ENCODE results near the gene ENAH. TPM values are rescaled to one million over a fixed set of nuclear protein-coding genes. Genes with fewer than 3 reads are reported as not detected.

ENAH gene
- total RNA-seq, 2 experiments from 2014 or later, result not detected

GRCh38 chr1:225691861-225692516, 39.1 kb upstream of the ENAH start:
- no peak overlapping the region for H3K27ac Mint-ChIP-seq
- no peak overlapping the region for H3K4me3 Mint-ChIP-seq
- H3K4me1 Mint-ChIP-seq (ENCODE audit: low read depth), result no peaks in the 10 kb centered on the region
- CTCF ChIA-PET, result no interaction called here
- ATAC-seq (no peak), DNase-seq (no peak)
- POLR2A ChIA-PET, result no interaction called here
- H3K27me3 Mint-ChIP-seq (ENCODE audit: low read depth), result no peaks in the 10 kb centered on the region
- H3K9me3 Mint-ChIP-seq (ENCODE audit: insufficient read depth), result no peaks in the 10 kb centered on the region
- H3K36me3 Mint-ChIP-seq (ENCODE audit: low read depth), result no peaks in the 10 kb centered on the region

DNA sequence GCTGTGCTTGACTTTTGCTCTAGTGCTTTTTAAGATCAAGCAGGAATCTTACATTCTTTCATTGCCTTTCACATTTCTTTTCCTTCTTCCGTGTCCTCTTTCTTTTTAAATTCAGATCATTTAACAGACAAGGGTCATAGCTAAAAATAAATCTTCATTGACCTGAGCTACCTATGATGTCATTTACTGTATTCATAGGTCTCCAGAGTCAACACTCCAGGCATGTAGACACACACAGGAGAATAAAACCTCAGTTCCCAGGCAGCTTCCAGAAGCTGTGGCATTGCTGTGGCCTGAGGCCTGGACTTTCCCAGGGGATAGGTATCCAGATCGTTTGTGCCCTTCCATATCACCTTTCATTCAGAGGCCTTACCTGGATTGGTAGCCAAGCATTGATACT, 38.5 kb upstream of the ENAH start:
- Mint-ChIP-seq H3K9me3 (ENCODE audit: insufficient read depth) (no peaks in the 10 kb centered on the region), H3K4me1 (ENCODE audit: low read depth) (no peaks in the 10 kb centered on the region), H3K27ac (no peak overlapping the region), H3K27me3 (ENCODE audit: low read depth) (peaks cover 2% of the 10 kb centered on the region), H3K4me3 (no peak overlapping the region), H3K36me3 (ENCODE audit: low read depth) (no peaks in the 10 kb centered on the region)
- POLR2A ChIA-PET, result no interaction called here
- ATAC-seq, result no peak
- CTCF ChIA-PET, result no interaction called here
- DNase-seq, result no peak

GRCh38 chr1:225689882-225690459, 37.0 kb upstream of the ENAH start:
- no peaks in the 10 kb centered on the region for H3K9me3 Mint-ChIP-seq (ENCODE audit: insufficient read depth)
- ChIA-PET CTCF (no interaction called here), POLR2A (no interaction called here)
- no peak overlapping the region for H3K27ac Mint-ChIP-seq
- H3K36me3 Mint-ChIP-seq (ENCODE audit: low read depth), result no peaks in the 10 kb centered on the region
- H3K4me3 Mint-ChIP-seq, result no peak overlapping the region
- peaks cover 2% of the 10 kb centered on the region for H3K27me3 Mint-ChIP-seq (ENCODE audit: low read depth)
- ATAC-seq (no peak), DNase-seq (no peak)
- H3K4me1 Mint-ChIP-seq (ENCODE audit: low read depth), result no peaks in the 10 kb centered on the region

- no peaks in the 10 kb centered on the region for H3K4me1 Mint-ChIP-seq (ENCODE audit: low read depth)
- ATAC-seq (no peak), DNase-seq (no peak)
- POLR2A ChIA-PET, result no interaction called here
- H3K27me3 Mint-ChIP-seq (ENCODE audit: low read depth), result peaks cover 8% of the 10 kb centered on the region
- no peak overlapping the region for H3K4me3 Mint-ChIP-seq
- H3K27ac Mint-ChIP-seq, result no peak overlapping the region
- H3K9me3 Mint-ChIP-seq (ENCODE audit: insufficient read depth), result no peaks in the 10 kb centered on the region
- H3K36me3 Mint-ChIP-seq (ENCODE audit: low read depth), result no peaks in the 10 kb centered on the region
- CTCF ChIA-PET, result interaction anchor here (0.9 to 1.0 kb wide), 2 partner anchors 43 to 214 kb away, joined by 3 read pairs; no protein-coding TSS in a partner anchor
These were observed 35.4 kb upstream of the ENAH start for GRCh38 chr1:225688345-225688744.

DNA sequence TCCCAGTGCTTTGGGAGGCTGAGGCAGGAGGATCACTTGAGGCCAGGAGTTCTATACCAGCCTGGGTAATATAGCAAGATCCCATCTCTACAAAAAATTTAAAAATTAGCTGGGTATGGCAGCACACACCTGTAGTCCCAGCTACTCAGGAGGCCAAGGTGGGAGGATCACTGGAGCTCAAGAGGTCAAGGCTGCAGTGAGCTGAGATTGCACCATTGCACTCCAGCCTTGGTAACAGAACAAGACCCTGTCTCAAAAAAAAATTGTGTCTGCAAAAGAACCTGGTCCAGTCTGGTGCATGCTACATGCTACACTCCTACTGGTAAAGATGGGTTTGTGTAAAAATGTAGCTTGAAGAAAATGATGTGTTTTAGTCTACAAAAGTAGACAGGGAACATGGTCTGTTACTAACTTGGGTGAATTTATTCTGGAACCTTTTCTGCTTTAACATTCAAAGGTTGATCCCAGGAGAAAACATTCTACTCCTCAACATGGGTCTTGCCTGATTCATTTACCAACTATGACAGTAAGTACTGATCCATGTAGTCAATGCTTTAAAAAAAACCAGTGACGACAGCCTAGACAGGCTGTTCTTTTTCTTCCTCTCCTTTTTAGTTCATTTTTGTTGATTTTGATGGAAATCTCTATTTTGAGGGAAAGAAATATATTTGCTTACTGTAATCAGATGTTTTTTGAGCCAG, 32.7 kb upstream of the ENAH start:
- ChIA-PET POLR2A (no interaction called here), CTCF (no interaction called here)
- H3K27ac Mint-ChIP-seq, result no peak overlapping the region

DNA sequence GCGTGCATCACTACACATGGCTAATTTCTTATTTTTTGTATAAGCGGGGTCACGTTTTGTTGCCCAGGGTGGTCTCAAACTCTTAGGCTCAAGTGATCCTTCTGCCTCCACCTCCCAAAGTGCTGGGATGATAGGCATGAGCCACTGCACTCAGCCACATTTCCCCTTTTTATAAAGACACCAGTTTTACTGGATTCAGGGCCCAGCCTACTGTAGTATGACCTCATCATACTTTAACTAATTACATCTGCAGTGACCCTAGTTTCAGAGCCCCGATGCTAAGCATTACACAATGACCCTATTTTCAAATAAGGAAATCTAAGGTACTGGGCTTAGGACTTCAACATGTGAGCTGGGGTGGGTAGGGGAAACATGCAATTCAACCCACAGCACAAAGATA, 31.8 kb upstream of the ENAH start:
- ChIA-PET CTCF (no interaction called here), POLR2A (no interaction called here)
- H3K36me3 Mint-ChIP-seq (ENCODE audit: low read depth), result no peaks in the 10 kb centered on the region
- H3K4me1 Mint-ChIP-seq (ENCODE audit: low read depth), result no peaks in the 10 kb centered on the region
- DNase-seq (no peak), ATAC-seq (no peak)
- peaks cover 16% of the 10 kb centered on the region for H3K27me3 Mint-ChIP-seq (ENCODE audit: low read depth)
- no peak overlapping the region for H3K4me3 Mint-ChIP-seq
- H3K27ac Mint-ChIP-seq, result no peak overlapping the region
- H3K9me3 Mint-ChIP-seq (ENCODE audit: insufficient read depth), result no peaks in the 10 kb centered on the region

More for the DNA sequence above, 32.7 kb upstream of the ENAH start:
- Mint-ChIP-seq H3K36me3 (ENCODE audit: low read depth) (no peaks in the 10 kb centered on the region), H3K9me3 (ENCODE audit: insufficient read depth) (no peaks in the 10 kb centered on the region), H3K4me3 (no peak overlapping the region), H3K4me1 (ENCODE audit: low read depth) (no peaks in the 10 kb centered on the region), H3K27me3 (ENCODE audit: low read depth) (peaks cover 13% of the 10 kb centered on the region)
- DNase-seq (no peak), ATAC-seq (no peak)

DNA sequence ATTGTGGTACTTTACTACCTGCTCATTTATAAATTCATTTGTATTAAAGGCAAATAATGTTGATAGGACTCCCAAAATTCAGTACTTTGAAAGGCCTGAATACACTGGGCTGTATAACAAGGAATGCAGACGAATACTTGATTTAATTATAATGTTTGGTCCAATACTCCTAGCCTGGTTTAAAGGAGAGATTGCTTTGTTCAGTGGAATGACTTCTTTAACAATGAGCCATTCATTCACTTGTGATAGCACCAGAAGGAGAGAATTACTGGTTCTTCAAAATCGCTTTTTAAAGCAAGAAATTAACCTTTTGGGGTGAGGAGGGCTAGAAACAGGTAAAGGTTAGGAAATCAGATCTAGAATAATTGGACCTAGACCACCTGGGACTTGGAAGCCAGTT, 28.3 kb upstream of the ENAH start:
- Mint-ChIP-seq H3K36me3 (ENCODE audit: low read depth) (no peaks in the 10 kb centered on the region), H3K4me3 (no peak overlapping the region), H3K4me1 (ENCODE audit: low read depth) (no peaks in the 10 kb centered on the region), H3K9me3 (ENCODE audit: insufficient read depth) (no peaks in the 10 kb centered on the region), H3K27me3 (ENCODE audit: low read depth) (peaks cover 31% of the 10 kb centered on the region), H3K27ac (no peak overlapping the region)
- POLR2A ChIA-PET, result no interaction called here
- CTCF ChIA-PET, result no interaction called here
- no peak for ATAC-seq
- DNase-seq, result no peak

- no peaks in the 10 kb centered on the region for H3K4me1 Mint-ChIP-seq (ENCODE audit: low read depth)
- no peaks in the 10 kb centered on the region for H3K9me3 Mint-ChIP-seq (ENCODE audit: insufficient read depth)
- ChIA-PET POLR2A (no interaction called here), CTCF (no interaction called here)
- peaks cover 34% of the 10 kb centered on the region for H3K27me3 Mint-ChIP-seq (ENCODE audit: low read depth)
- H3K4me3 Mint-ChIP-seq, result no peak overlapping the region
- no peak overlapping the region for H3K27ac Mint-ChIP-seq
- DNase-seq (no peak), ATAC-seq (no peak)
- H3K36me3 Mint-ChIP-seq (ENCODE audit: low read depth), result no peaks in the 10 kb centered on the region
These were observed 25.6 kb upstream of the ENAH start for GRCh38 chr1:225678545-225678944.

GRCh38 chr1:225677350-225678124, 24.6 kb upstream of the ENAH start:
- Mint-ChIP-seq H3K27ac (no peak overlapping the region), H3K27me3 (ENCODE audit: low read depth) (peaks cover 34% of the 10 kb centered on the region), H3K4me3 (no peak overlapping the region), H3K36me3 (ENCODE audit: low read depth) (no peaks in the 10 kb centered on the region), H3K9me3 (ENCODE audit: insufficient read depth) (no peaks in the 10 kb centered on the region), H3K4me1 (ENCODE audit: low read depth) (no peaks in the 10 kb centered on the region)
- ChIA-PET CTCF (no interaction called here), POLR2A (no interaction called here)
- no peak for ATAC-seq
- no peak for DNase-seq

- POLR2A ChIA-PET, result no interaction called here
- no peak for ATAC-seq
- H3K27me3 Mint-ChIP-seq (ENCODE audit: low read depth), result peaks cover 26% of the 10 kb centered on the region
- CTCF ChIA-PET, result no interaction called here
- no peaks in the 10 kb centered on the region for H3K9me3 Mint-ChIP-seq (ENCODE audit: insufficient read depth)
- no peaks in the 10 kb centered on the region for H3K36me3 Mint-ChIP-seq (ENCODE audit: low read depth)
- DNase-seq, result no peak
- H3K4me1 Mint-ChIP-seq (ENCODE audit: low read depth), result peaks cover 15% of the 10 kb centered on the region
- H3K4me3 Mint-ChIP-seq, result no peak overlapping the region
- H3K27ac Mint-ChIP-seq, result no peak overlapping the region
These were observed 21.5 kb upstream of the ENAH start for GRCh38 chr1:225674381-225674780.

DNA sequence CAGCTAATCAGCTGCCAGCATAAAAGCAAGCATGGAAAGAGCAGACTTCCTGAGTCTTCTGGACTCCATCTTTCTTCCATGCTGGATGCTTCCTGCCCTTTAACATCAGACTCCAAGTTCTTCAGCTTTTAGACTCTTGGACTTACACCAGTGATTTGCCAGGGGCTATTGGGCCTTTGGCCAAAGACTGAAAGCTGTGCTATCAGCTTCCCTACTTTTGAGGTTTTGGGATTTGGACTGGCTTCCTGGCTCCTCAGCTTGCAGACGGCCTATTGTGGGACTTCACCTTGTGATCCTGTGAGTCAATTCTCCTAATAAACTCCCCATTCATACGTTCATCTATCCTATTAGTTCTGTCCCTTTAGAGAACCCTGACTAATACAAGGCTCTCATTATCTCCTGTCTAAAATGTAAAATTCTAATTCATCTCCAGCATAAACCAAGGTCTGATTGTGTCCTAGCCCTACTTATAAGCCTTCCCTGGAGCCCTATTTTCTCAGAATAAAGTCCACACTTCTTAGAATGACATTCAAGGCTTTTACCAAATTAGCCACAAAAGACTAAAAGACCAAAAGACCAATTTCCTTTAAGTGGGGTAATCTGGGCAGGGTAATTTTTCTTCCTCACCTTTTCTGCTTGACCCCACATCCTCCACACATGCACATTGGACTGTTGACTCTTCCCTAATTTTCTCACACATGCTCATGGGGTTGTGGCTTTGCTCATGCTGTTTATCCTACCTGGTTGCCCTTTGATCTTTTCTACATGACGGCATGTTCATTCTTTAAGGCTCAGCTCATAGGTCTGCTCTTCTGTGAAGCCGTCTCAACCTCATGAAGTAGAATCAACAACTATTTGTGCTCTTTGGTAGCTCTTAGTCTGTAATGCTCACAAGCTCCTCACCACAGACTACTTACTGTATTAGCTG, 18.1 kb upstream of the ENAH start:
- ATAC-seq (no peak), DNase-seq (no peak)
- H3K4me1 Mint-ChIP-seq (ENCODE audit: low read depth), result peaks cover 15% of the 10 kb centered on the region
- ChIA-PET CTCF (no interaction called here), POLR2A (interaction anchor here (0.6 kb wide), 1 partner anchor 387 kb away, joined by 5 read pairs; no protein-coding TSS in a partner anchor)
- H3K27me3 Mint-ChIP-seq (ENCODE audit: low read depth), result peaks cover 12% of the 10 kb centered on the region
- no peaks in the 10 kb centered on the region for H3K36me3 Mint-ChIP-seq (ENCODE audit: low read depth)
- no peak overlapping the region for H3K4me3 Mint-ChIP-seq
- no peaks in the 10 kb centered on the region for H3K9me3 Mint-ChIP-seq (ENCODE audit: insufficient read depth)
- H3K27ac Mint-ChIP-seq, result no peak overlapping the region

Measured in activated CD8-positive, alpha-beta T cell treated with anti-CD3 and anti-CD28 coated beads, Interleukin-2, amount 10 ng/mL, durations not matched to agents 7 days and 5 days (primary cell).